Retinal pigment epithelial cell (primary cell): ENCODE data around the gene ABCD4.
"Not testable (repeated sequence)": the region's sequence is repeated elsewhere in the genome, so short reads cannot be mapped to it uniquely, and the experiment has no call there.

Source experiments
- DNase-seq: peaks from one replicate; pipeline ENCODE4 v3.0.0-alpha.2; 2010; ENCODE audit warnings: low read depth
- H3K4me3 ChIP-seq: 2 replicates; pipeline ENCODE4 v1.5.1; 2011; ENCODE audit warnings: mild to moderate bottlenecking, low read length, control low read depth, moderate library complexity
- TF ChIP-seq, protein P1 (sequence below): conservative IDR thresholded peaks from 2 replicates; pipeline ENCODE4 v1.5.1; 2011; ENCODE audit warnings: low read depth, low read length, control low read depth, inconsistent platforms

The ABCD4 gene

DNA sequence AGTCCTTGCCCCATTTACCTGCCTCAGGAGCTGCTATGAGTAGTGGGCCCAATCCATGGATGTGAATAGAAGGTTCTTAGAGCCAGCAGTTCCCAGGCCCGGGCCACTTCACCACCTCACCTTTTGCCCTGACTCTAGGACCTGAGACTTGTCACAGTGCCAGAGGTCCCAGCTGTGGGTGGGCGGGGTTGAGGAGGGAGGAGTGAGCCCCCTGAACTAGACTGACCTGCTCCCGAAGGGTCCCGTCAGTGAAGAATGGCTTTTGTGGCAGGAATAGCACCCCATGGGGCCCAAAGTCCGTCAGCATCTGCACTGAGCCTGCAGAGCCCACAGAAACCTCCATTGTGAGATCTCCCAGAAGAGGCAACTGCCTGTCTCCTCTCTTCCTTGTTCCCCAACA, 12.9 kb downstream of the ABCD4 start:
- no peak for DNase-seq
- TF ChIP-seq, protein P1, sequence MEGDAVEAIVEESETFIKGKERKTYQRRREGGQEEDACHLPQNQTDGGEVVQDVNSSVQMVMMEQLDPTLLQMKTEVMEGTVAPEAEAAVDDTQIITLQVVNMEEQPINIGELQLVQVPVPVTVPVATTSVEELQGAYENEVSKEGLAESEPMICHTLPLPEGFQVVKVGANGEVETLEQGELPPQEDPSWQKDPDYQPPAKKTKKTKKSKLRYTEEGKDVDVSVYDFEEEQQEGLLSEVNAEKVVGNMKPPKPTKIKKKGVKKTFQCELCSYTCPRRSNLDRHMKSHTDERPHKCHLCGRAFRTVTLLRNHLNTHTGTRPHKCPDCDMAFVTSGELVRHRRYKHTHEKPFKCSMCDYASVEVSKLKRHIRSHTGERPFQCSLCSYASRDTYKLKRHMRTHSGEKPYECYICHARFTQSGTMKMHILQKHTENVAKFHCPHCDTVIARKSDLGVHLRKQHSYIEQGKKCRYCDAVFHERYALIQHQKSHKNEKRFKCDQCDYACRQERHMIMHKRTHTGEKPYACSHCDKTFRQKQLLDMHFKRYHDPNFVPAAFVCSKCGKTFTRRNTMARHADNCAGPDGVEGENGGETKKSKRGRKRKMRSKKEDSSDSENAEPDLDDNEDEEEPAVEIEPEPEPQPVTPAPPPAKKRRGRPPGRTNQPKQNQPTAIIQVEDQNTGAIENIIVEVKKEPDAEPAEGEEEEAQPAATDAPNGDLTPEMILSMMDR = no peak
- no peak overlapping the region for H3K4me3 ChIP-seq

DNA sequence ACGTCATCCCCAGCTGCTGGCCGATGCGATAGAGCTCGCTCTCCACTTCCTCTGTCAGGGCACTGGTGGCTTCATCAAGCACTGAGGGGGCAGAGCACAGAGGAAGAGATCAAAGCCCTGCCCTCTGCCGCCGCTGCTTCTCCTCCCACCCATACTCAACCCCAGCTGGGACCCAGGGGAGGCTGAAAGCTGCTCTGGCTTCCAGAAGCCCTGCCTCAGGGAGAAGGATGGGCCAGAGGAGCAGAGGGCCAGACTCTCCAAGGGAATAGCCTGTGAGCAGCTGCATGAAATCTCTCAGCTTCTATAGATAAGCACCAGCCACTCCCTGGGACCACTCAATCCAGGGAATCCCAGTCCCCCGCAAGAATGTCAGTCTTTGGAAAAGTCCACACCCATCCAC, 16.0 kb downstream of the ABCD4 start:
- DNase-seq = no peak
- no peak overlapping the region for H3K4me3 ChIP-seq
- TF ChIP-seq, protein P1 = no peak

DNA sequence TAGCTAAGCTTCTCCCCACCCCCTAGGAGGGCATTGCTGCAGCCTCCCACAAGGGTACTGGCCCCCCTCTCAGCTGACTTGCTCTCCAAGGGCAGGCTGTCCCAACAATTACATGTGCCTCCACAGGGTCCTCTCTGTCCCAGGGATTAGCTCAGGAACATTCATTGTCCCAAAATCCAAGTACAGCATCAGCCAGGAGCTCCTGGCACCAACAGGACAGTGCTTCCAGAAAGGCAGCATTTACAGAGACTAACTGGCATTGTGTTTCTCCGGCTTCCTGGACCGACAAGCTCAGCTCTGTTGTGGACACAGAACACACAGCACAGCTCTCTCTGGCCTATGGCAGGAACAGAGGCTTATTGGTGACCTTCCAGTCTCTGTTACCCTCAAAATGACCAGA, 21.7 kb downstream of the ABCD4 start:
- H3K4me3 ChIP-seq = no peak overlapping the region
- DNase-seq = no peak
- TF ChIP-seq, protein P1 = no peak

DNA sequence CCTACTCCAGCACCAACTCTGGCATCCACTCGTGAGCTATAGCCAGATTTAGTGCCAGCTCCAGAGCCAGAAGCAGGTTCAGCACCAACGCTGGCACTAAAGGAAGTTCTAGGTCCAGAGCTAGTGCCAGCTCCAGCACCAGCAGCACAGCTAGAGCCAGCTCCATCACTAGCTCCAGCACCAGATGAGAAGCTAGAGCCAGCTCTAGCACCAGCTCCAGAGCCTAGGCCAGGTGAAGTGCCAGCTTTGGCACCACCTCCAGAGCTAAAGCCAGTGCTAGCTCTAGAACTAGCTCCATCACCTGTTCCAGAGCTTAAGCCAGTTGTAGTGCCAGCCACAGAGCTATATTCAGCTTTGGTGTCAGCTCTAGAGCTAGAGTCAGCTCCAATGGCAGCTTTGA, 24.7 kb downstream of the ABCD4 start:
- H3K4me3 ChIP-seq = no peak overlapping the region
- TF ChIP-seq, protein P1 = no peak
- DNase-seq = no peak

DNA sequence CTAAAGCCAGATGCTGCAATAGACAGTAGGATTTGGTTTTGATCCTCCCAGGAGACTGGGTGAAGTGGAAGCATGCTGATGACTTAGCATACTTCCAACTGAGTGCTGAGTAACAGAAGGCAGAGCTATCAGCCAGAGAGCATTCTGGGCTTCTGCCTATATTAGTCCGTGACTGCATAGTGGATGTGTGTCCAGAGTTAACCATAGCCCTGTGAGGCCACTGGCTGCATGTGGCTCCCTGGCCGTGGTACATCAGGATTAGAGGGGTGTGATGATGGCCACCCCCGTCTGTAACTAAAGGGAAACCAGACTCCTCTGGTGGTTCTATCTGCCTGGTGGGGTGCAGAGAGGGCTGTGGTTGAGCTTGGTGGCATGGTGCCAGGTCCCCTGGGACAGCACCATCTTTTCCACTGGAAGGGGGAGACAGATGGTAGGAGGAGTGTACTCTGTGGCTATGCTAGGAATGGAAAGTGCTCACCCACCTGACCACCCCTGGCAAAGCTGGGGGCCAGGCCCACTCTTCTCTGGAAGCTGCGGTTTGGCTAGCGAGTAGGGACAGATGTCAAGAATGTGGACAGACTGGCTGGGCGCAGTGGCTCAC, 27.4 kb downstream of the ABCD4 start:
- no peak for DNase-seq

DNA sequence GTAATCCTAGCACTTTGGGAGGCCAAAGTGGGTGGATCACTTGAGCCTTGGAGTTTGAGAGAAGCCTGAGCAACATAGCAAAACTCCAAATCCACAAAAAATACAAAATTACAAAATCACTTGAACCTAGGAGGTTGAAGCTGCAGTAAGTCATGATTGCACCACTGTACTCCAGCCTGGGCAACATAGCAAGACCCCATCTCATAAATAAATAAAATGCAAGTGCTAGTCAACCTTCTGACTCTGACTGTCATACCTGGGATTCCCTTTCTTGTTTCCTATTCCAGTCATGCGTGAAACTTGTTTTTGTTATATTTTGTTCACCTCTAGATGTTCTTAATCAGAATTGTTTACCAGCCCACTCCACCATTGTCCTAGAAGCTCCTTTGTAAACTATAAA, 31.4 kb downstream of the ABCD4 start:
- H3K4me3 ChIP-seq = no peak overlapping the region
- TF ChIP-seq, protein P1 = no peak
- no peak for DNase-seq

More for the DNA sequence above, 27.4 kb downstream of the ABCD4 start:
- TF ChIP-seq, protein P1 = no peak
- no peak overlapping the region for H3K4me3 ChIP-seq

DNA sequence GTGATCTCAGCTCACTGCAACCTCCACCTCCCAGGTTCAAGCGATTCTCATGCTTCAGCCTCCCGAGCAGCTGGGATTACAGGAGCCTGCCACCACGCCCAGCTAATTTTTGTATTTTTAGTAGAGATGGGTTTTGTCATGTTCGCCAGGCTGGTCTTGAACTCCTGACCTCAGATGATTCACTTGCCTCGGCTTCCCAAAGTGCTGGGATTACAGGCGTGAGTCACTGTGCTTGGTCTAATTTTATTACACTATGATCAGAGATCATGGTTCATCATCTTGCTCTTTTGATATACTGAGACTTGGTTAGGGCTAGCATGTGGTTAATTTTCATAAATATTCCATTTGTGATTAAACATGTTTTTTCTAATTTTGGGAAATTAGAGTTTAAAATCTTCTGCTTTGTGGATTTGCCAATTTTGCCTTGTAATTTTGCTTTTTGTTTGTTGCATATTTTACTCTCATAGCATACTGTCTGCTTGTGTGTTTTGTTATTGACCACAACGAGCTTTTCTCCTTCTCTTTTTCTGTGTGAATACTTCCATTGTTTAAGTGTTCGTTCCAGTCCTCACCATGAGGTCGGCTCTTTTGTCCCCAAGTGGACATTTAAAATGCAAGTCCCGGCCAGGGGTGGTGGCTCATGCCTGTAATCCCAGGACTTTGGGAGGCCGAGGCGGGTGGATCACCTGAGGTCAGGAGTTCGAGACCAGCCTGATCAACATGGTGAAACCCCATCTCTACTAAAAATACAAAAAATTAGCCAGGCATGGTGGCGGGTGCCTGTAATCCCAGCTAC, 32.2 kb downstream of the ABCD4 start:
- DNase-seq = peak; percentile 14

More for the DNA sequence above, 32.2 kb downstream of the ABCD4 start:
- not testable (repeated sequence) for H3K4me3 ChIP-seq
